A673 (cell line): ENCODE data around the gene PRKCH.

Experiments
- CTCF ChIP-seq: fragments of 300-800, 200-600 bp; sonication (generic); conservative IDR thresholded peaks from 2 replicates; pipeline ENCODE4 v1.5.1; 2017; ENCODE audit warnings: low read depth, mild to moderate bottlenecking, antibody characterized with exemption, low read length, moderate library complexity, mixed read lengths
- EZH2 ChIP-seq: fragments of 200-600 bp; sonication (generic); IDR thresholded peaks from 2 replicates; pipeline ENCODE4 v1.6.1; 2017; ENCODE audit warnings: borderline replicate concordance, low read depth, mild to moderate bottlenecking, mixed read lengths, antibody characterized with exemption, low read length; ENCODE audit not compliant: poor library complexity, severe bottlenecking

- TF ChIP-seq CTCF (no peak), EZH2 (no peak)
These were observed 233.9 kb downstream of the PRKCH start for GRCh38 chr14:61555056-61555838.
